Tibial nerve (tissue), 3 donors: ENCODE results near the gene CABP1.

ENCODE experiments used
- POLR2A ChIP-seq, 2 donors: fragments of 450-650 bp; IDR thresholded peaks; one replicate each; pipeline ENCODE4 v1.6.1; 2017; ENCODE audit warnings: antibody characterized with exemption in 2 of 2, mild to moderate bottlenecking in 2 of 2, moderate library complexity in 2 of 2
- TF ChIP-seq, protein P1 (sequence below), 5 experiments: fragments of 200-600 bp in 3 of 5; fragments of 450-650 bp in 2 of 5; sonication (generic) in 3 of 5; IDR thresholded peaks; one replicate each; pipeline ENCODE4 v1.5.1; 2016 to 2019; ENCODE audit warnings: antibody characterized with exemption in 5 of 5, mild to moderate bottlenecking in 3 of 5, moderate library complexity in 2 of 5

DNA sequence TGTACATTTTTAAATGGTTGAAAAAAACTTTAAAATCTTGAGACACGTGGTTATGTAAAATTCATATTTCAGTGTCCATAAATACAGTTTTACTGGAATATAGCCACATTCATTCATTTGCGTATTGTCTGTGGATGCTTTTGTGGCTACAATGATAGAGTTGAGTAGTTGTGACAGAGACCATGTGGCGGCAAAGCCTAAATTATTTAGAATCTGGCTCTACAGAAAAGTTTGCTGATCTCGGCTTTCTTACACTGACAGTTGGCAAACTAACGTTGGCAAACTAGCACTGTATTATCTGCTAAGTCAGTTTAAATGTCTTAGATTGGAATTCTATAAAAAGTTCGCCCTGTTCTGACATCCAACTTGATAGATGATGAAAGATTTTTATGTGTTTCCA lies 72.2 kb downstream of the CABP1 start:
- TF ChIP-seq, protein P1, sequence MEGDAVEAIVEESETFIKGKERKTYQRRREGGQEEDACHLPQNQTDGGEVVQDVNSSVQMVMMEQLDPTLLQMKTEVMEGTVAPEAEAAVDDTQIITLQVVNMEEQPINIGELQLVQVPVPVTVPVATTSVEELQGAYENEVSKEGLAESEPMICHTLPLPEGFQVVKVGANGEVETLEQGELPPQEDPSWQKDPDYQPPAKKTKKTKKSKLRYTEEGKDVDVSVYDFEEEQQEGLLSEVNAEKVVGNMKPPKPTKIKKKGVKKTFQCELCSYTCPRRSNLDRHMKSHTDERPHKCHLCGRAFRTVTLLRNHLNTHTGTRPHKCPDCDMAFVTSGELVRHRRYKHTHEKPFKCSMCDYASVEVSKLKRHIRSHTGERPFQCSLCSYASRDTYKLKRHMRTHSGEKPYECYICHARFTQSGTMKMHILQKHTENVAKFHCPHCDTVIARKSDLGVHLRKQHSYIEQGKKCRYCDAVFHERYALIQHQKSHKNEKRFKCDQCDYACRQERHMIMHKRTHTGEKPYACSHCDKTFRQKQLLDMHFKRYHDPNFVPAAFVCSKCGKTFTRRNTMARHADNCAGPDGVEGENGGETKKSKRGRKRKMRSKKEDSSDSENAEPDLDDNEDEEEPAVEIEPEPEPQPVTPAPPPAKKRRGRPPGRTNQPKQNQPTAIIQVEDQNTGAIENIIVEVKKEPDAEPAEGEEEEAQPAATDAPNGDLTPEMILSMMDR (IDR thresholded peaks at IDR 0.05) = no peak
- TF ChIP-seq POLR2A (IDR thresholded peaks at IDR 0.05) = no peak
